AG09309 (cell line): ENCODE results near the gene ILK.

Experiments used
- DNase-seq: peaks from one replicate; pipeline ENCODE4 v3.0.0-alpha.2; 2010; ENCODE audit warnings: low read depth
- H3K4me3 ChIP-seq: 2 replicates; pipeline ENCODE4 v1.5.1; 2011; ENCODE audit warnings: mild to moderate bottlenecking, low read depth, low read length, moderate library complexity; ENCODE audit not compliant: control insufficient read depth
- TF ChIP-seq, protein P1 (sequence below): IDR thresholded peaks from 2 replicates; pipeline ENCODE4 v1.5.1; 2011; ENCODE audit warnings: mild to moderate bottlenecking, low read depth, low read length, inconsistent platforms; ENCODE audit not compliant: insufficient read depth, control insufficient read depth; ENCODE audit errors: missing control alignments

The ILK gene

DNA sequence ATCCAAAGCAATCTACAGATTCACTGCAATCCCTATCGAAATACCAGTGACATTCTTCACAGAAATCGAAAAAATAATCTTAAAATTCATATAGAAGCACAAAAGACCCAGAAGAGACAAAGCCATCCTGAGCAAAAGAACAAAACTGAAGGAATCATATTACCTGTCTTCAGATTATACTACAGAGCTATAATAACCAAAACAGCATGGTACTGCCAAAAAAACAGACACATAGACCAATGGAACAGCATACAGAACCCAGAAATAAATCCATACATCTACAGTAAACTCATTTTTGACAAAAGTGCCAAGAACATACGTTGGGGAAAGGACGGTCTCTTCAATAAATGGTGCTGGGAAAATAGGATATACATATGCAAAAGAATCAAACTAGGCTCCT, 19.0 kb upstream of the ILK start:
- DNase-seq = no peak
- H3K4me3 ChIP-seq = no peak overlapping the region
- TF ChIP-seq, protein P1, sequence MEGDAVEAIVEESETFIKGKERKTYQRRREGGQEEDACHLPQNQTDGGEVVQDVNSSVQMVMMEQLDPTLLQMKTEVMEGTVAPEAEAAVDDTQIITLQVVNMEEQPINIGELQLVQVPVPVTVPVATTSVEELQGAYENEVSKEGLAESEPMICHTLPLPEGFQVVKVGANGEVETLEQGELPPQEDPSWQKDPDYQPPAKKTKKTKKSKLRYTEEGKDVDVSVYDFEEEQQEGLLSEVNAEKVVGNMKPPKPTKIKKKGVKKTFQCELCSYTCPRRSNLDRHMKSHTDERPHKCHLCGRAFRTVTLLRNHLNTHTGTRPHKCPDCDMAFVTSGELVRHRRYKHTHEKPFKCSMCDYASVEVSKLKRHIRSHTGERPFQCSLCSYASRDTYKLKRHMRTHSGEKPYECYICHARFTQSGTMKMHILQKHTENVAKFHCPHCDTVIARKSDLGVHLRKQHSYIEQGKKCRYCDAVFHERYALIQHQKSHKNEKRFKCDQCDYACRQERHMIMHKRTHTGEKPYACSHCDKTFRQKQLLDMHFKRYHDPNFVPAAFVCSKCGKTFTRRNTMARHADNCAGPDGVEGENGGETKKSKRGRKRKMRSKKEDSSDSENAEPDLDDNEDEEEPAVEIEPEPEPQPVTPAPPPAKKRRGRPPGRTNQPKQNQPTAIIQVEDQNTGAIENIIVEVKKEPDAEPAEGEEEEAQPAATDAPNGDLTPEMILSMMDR = no peak

DNA sequence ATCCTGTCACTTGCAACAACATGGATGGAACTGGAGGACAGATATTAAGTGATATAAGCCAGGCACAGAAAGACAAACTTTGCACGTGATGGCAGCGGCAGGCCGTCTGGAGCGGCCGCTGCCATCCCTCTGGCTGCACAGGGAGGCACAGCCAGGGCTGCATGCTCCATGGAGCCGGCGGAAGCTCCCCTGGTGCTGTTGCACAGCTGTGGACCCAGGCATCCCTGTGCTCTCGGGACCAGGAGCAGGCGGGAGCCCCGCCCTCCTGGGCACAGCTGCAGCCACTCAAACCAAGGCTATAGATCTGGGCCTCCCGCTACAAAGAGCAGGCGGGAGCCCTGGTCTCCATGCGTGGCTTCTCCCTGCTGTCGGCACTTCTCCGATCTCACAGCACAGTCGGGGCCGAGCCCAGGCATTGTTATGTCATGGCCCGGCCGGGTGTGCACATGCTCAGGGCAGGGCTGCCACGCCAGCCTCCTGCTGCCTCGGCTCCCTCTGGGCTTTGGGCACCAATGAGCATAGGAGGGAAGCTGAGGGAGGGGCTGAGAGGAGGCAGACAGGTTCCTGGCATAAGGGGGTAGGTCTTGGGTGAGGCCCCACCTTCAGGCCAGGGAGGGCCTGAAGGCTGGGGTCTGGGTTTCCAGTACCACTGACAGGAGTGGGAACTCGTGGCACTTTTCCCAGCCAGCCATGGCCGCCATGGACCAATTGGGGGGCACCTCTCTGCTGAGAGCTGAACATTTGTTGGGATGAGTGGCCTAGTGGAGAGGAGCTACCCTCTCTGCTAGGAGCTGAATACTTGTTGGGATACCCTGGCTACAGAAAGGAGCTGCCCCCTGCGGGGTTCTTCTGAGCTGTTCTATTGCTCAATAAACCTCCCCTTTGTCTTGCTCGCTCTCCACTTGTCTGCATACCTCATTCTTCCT, 16.9 kb upstream of the ILK start:
- TF ChIP-seq, protein P1 = no peak
- DNase-seq = no peak
- H3K4me3 ChIP-seq = no peak overlapping the region

DNA sequence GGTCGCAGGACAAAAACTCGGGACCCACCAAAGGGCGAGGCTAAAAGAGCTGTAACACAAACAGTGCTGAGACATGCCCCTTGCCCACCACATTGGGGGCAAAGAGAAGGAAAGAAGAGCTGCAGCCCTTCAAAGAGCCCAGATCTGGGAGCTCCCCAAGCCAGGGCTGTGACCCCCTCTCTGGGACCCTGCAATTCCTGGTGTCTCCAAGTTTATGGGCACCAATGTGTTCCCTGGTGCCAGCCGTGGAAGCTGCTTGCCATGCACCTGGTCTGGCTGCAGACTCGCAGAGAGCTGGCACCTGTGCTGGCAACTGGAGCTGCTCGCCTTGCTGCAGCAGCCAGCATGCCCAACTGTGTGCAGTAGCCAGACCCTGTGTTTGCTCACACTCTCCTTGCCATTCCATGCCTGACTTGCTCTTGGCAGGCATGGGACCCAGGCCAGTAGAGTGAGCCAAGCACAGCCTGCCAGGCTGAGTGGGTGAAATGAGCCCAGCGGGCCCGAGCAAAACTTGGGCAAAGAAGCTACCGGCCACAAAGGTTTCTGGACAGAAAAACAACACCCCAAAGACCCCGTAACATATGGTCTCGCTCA, 16.1 kb upstream of the ILK start:
- H3K4me3 ChIP-seq = no peak overlapping the region
- no peak for DNase-seq

DNA sequence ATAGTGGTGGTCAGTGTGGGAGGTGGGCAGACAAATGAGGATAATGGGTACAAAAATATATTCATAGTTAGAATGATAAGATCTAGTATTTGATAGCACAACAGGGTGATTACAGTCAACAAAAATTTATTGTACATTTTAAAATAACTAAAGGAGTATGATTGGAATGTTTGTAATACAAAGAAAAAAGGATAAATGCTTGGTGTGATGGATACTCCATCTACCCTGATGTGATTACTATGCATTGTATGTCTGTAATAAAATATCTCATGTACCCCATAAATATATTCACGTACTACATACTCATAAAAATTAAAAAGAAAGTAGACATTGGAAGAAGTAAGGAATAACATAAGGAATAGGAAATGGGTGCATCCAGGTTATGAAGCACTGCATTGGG, 15.6 kb upstream of the ILK start:
- no peak for DNase-seq
- TF ChIP-seq, protein P1 = no peak

More for the DNA sequence above, 16.1 kb upstream of the ILK start:
- TF ChIP-seq, protein P1 = no peak

DNA sequence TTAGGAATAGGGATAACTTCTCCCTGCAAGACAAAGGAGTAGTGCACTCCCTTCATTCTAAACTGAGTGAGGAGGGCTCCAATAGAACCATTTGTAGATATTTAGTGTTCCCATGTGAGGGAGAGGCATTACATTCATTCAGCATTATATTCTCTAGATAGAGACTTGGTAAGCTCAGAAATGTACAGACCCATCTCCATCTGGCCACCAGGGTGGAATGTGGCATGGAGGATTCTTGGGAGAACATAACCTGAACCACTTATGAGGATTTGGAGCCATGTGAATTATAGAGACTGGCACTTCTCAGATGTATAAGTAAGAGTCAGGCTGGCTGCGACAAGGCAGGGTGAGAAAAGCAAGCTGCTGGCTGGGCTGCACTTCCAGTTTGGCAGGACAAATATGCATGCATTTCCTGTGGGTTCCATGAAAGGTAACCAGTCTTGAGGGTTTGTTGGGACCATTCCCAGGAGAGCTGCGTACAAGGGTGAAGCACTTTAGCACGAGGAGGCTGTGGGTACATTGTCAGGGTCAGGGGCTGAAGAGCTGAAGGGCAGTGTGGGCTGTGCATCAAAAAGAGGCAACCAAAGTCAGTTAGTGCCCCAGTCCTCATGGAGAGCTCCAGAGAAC, 9.3 kb upstream of the ILK start:
- TF ChIP-seq, protein P1 = no peak
- no peak overlapping the region for H3K4me3 ChIP-seq
- DNase-seq = no peak

More for the DNA sequence above, 15.6 kb upstream of the ILK start:
- no peak overlapping the region for H3K4me3 ChIP-seq

DNA sequence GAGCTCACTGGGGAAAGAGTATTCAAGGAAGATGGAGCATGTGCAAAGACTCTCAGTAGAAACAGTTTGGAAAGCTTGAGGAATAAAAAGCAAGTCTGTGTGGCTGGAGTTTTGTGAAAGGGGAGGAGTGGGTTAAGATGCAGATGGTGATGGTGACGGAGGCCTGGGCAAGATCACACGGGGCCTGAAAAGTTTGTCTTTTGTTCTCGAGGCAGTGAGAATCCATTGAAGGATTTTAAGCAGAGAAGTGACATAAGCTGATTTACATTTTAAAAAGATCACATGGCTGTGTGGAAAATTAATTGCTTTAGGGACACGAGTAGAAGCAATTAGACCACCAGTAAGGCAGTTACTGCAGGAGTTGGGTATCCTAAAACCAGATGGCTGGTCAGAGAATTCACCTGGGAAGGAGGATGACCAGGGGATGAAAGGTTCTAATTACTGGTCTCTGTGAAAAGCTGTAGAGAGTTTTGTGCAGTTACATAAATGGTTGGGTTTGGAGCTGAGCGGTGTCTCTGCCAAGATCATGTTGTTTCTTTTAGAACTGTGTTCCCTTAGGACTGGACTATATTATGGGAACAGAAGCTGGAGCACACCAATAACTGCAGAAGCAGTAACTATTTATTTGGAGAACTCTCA, 7.2 kb upstream of the ILK start:
- H3K4me3 ChIP-seq = no peak overlapping the region
- TF ChIP-seq, protein P1 = no peak
- DNase-seq = no peak
